GM12873 (cell line): ENCODE data around the gene PTGER4.

Experiments used
- TF ChIP-seq, protein P1 (sequence below): IDR thresholded peaks from 2 replicates; pipeline ENCODE4 v1.5.1; 2012; ENCODE audit warnings: low read depth, mild to moderate bottlenecking, moderate library complexity, low read length, control low read depth; ENCODE audit not compliant: insufficient read depth; ENCODE audit errors: missing control alignments

PTGER4 gene

DNA sequence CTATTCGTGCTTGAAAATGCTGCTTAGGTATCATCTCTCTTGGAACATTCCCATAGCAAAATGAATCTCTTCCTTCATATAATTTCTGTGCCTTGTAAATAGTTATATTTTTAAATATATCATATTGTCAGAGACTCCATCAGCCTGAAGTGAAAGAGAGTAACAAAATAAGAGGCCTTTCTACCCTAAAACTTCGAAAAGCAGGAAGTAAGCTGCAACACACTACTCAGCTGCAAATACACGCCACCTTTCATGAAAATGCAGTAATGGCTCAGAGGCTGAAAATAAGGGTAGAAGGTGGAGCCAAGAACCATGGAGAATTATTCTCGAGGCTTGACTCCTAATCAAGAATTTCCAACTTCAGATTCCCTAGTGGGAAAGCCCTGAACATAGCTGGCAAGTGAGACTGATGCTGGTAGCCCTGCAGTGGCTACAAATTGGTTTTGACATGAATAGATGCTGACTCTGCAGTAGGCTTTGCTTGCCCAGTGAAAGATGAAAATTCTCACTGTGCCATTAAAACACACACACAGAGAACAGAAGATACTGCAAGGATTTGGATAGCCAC lies 30.2 kb upstream of the PTGER4 start:
- TF ChIP-seq, protein P1, sequence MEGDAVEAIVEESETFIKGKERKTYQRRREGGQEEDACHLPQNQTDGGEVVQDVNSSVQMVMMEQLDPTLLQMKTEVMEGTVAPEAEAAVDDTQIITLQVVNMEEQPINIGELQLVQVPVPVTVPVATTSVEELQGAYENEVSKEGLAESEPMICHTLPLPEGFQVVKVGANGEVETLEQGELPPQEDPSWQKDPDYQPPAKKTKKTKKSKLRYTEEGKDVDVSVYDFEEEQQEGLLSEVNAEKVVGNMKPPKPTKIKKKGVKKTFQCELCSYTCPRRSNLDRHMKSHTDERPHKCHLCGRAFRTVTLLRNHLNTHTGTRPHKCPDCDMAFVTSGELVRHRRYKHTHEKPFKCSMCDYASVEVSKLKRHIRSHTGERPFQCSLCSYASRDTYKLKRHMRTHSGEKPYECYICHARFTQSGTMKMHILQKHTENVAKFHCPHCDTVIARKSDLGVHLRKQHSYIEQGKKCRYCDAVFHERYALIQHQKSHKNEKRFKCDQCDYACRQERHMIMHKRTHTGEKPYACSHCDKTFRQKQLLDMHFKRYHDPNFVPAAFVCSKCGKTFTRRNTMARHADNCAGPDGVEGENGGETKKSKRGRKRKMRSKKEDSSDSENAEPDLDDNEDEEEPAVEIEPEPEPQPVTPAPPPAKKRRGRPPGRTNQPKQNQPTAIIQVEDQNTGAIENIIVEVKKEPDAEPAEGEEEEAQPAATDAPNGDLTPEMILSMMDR, result no peak

- TF ChIP-seq, protein P1, result no peak
These were observed 28.5 kb upstream of the PTGER4 start for GRCh38 chr5:40651201-40651600.

GRCh38 chr5:40652441-40653220 lies 27.1 kb upstream of the PTGER4 start:
- TF ChIP-seq, protein P1, result no peak

DNA sequence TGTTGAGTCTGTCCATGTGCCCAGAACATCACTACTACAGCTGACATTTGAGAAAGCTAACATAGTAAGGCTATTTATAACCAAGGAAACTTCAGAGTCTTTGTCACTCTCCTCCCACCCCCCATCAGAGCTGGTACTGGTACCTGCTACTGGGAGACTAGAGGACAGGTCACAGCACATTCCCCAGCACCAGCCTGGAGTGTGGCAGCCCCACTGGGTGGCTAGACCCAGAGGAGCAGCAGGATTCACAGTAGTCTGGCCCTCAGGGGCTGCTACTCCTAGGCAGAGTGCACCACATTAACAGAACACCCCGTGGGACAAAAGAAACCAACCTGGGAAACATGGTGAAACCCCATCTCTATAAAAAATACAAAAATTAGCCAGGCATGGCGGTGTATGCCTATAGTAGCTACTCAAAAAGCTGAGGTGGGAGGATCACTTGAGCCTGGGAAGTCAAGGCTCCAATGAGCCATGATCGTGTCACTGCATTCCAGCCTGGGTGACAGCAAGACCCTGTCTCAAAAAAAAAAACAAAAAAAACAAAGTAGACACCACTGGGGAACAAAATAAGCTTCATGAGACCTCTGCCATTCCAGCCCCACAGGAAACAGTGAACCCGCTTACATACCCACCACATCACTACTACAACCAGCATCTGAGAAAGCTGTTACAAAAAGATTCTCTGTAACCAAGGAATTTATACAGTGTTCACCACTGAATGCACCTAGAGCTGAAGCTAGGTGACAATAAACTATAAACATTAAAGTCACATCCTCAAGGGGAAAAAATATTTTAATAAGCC lies 26.3 kb upstream of the PTGER4 start:
- TF ChIP-seq, protein P1, result no peak

DNA sequence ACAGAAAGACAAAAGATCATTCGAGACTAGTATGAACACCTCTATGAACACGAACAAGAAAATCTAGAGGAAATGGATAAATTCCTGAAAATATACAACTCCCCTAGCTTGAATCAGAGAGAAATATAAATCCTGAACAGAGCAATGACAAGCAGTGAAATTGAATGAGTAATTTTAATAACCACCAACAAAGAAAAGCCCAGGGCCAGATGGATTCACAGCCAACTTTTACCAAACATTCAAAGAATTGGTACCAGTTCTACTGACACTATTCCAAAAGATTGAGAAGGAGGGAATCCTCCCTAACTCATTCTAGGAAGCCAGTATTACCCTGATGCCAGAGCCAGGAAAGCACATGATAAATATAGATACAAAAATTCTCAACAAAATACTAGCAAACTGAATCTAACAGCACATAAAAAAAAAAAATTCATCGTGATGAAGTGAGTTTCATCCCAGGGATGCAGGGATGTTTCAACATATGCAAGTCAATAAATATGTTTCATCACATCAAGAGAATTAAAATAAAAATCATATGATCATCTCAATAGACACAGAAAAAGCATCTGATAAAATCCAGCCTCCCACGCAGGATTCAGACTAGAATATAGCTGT lies 25.2 kb upstream of the PTGER4 start:
- TF ChIP-seq, protein P1, result no peak

DNA sequence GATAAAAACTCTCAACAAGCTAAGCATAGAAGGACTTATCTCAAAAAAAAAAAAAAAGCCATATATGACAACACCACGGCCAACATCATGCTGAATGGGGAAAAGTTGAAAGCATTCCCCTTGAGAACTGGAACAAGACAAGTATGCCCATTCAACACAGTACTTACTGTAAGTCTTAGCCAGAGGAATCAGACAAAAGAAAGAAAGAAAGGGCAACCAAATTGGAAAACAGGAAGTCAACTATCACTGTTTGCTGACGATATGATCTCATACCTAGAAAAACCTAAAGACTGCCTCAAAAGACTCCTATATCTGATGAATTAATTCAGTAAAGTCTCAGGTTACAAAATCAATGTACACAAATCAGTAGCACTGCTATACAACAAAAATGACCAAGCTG lies 24.6 kb upstream of the PTGER4 start:
- TF ChIP-seq, protein P1, result no peak

- TF ChIP-seq, protein P1, result no peak
These were observed 22.9 kb upstream of the PTGER4 start for GRCh38 chr5:40656766-40657165.
